PC-9 (cell line): ENCODE data around the gene KAT6B.

Source experiments
- CTCF ChIP-seq: fragments of 200-600 bp; sonication (generic); conservative IDR thresholded peaks from 2 replicates; pipeline ENCODE4 v1.6.1; 2017; ENCODE audit warnings: mixed run types, antibody characterized with exemption, mild to moderate bottlenecking, moderate library complexity
- EZH2 ChIP-seq: fragments of 200-600 bp; sonication (generic); IDR thresholded peaks from 2 replicates; pipeline ENCODE4 v1.8.0; 2017; ENCODE audit warnings: antibody characterized with exemption, low read depth

- TF ChIP-seq CTCF (no peak), EZH2 (no peak)
These were observed 224.9 kb downstream of the KAT6B start for GRCh38 chr10:75051308-75051707.
